ENCODE measurements around the gene CFAP46. TPM values are rescaled to one million over a fixed set of nuclear protein-coding genes. Genes with fewer than 3 reads are reported as not detected.

Gene CFAP46
- total RNA-seq, 1 donor from 2014 or later = 1.6 TPM

DNA sequence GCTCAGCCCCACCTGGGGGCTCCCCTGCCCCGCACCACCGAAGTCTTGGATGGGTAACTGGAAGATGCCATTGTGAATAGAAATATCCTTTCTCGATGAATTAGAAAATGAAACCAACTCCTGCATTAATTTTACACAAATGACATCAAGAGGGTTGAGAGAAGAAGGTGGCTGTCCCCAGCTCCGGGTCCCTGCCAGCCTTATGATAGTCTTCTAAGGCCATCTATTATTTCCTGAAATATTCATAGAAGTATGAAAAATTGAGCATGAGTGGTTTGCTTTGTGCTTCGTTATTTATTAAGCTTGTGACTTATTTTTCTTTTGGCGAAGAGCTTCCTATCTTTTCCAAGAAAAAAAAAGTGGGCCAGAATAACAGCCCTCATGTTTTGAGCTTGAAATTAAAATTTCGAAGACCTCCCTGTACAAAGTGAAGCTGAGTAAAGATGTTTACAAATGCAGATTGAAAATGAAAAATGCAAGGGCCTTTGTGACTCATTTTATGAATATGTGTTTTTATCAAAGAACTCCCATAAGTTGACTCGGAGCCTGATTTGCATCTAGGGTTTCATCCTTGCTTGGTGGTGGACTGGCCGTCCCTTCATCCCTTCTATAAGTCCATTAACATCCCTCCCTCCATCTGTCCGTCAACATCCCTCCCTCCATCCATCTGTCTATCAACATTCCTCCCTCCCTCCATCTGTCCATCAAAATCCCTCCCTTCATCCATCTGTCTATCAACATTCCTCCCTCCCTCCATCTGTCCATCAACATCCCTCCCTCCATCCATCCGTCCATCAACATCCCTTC is 20.5 kb upstream of the CFAP46 start:
- H3F3A ChIP-seq (ENCODE audit: low read depth) = no peaks in the 10 kb centered on the region
- peak overlapping the region; percentile 34 for H3K4me3 ChIP-seq
- no peaks in the 10 kb centered on the region for H3K36me3 Mint-ChIP-seq
- H3K27me3 ChIP-seq = peaks cover 17% of the 10 kb centered on the region
- no peak overlapping the region for H3K27ac ChIP-seq
- H3K4me1 Mint-ChIP-seq = peaks cover 22% of the 10 kb centered on the region
- H3K27ac Mint-ChIP-seq = peak overlapping the region; percentile 50
- peak overlapping the region; percentile 68 for H3K4me2 ChIP-seq
- no peak overlapping the region for H3K9ac ChIP-seq
- H3K79me2 ChIP-seq (ENCODE audit: low read depth) = no peaks in the 10 kb centered on the region
- no peaks in the 10 kb centered on the region for H3K36me3 ChIP-seq
- no peaks in the 10 kb centered on the region for H3K9me3 ChIP-seq (ENCODE audit: low read depth)
- H4K20me1 ChIP-seq (ENCODE audit: low read depth) = no peaks in the 10 kb centered on the region
- peaks cover 22% of the 10 kb centered on the region for H3K27me3 Mint-ChIP-seq (ENCODE audit: insufficient read depth, low read depth)
- peak overlapping the region; percentile 80 for H2AFZ ChIP-seq (replicated peaks)
- H3K4me1 ChIP-seq = peaks cover 4% of the 10 kb centered on the region
- DNase-seq (ENCODE audit: low spot score) = no peak
- no peak for TF ChIP-seq EZH2phosphoT487 (IDR thresholded peaks at IDR 0.05)
- TF ChIP-seq, protein P1, sequence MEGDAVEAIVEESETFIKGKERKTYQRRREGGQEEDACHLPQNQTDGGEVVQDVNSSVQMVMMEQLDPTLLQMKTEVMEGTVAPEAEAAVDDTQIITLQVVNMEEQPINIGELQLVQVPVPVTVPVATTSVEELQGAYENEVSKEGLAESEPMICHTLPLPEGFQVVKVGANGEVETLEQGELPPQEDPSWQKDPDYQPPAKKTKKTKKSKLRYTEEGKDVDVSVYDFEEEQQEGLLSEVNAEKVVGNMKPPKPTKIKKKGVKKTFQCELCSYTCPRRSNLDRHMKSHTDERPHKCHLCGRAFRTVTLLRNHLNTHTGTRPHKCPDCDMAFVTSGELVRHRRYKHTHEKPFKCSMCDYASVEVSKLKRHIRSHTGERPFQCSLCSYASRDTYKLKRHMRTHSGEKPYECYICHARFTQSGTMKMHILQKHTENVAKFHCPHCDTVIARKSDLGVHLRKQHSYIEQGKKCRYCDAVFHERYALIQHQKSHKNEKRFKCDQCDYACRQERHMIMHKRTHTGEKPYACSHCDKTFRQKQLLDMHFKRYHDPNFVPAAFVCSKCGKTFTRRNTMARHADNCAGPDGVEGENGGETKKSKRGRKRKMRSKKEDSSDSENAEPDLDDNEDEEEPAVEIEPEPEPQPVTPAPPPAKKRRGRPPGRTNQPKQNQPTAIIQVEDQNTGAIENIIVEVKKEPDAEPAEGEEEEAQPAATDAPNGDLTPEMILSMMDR (IDR thresholded peaks at IDR 0.05) = no peak
- TF ChIP-seq EZH2 (IDR thresholded peaks at IDR 0.05) = no peak
- H3K9me3 Mint-ChIP-seq = no peaks in the 10 kb centered on the region
- peak overlapping the region; percentile 84 for H3K4me3 Mint-ChIP-seq

DNA sequence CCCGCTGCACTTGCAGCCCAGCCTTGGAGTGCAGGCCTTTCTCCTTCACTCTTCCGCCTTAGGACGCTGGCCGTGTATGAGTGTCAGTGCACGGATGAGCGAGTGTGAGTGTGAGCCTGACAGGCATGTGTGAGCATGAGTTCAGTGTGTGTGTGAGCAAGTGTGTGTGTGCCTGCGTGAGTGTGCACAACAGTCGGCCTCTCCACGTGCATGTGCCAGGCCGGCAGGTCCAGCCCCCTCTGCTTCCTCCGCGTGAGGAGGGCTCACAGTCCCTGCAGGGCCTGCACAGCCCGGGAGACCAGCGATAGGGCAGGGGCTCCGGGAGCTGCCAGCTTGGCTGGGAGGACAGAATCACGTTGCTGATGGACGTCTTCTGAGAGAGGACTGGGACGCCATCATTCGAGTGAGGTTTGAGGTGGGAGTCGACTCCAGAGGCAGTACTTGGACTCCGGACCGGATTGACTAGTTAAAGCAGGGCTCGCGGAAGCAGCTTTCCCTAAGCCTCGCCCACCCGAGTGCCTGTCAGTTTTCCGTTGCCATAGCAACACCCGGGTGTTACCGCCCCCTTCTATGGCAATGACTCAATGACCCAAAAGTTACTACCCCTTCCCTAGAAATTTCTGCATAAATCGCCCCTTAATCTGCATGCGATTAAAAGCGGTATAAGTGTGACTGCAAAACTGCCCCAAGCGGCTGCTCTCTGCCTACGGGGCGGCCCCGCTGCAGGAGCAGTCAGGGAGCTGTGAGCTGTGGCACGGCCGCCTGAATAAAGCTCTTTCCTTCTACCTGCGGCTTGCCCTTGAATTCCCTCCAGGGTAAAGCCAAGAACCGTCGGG is 19.6 kb upstream of the CFAP46 start:
- Histone ChIP-seq H2AFZ (replicated peaks) (peak overlapping the region; percentile 80), H3K27ac (no peak overlapping the region), H3K27me3 (peaks cover 17% of the 10 kb centered on the region), H3K79me2 (ENCODE audit: low read depth) (no peaks in the 10 kb centered on the region), H3K9ac (no peak overlapping the region), H3K4me1 (peaks cover 4% of the 10 kb centered on the region), H3K4me2 (peak overlapping the region; percentile 68), H3K4me3 (peak overlapping the region; percentile 34), H3K9me3 (ENCODE audit: low read depth) (no peaks in the 10 kb centered on the region), H4K20me1 (ENCODE audit: low read depth) (no peaks in the 10 kb centered on the region), H3F3A (ENCODE audit: low read depth) (no peaks in the 10 kb centered on the region), H3K36me3 (no peaks in the 10 kb centered on the region)
- Mint-ChIP-seq H3K27me3 (ENCODE audit: insufficient read depth, low read depth) (peaks cover 22% of the 10 kb centered on the region), H3K9me3 (no peaks in the 10 kb centered on the region), H3K4me1 (peaks cover 22% of the 10 kb centered on the region), H3K27ac (peak overlapping the region; percentile 50), H3K4me3 (peak overlapping the region; percentile 84), H3K36me3 (no peaks in the 10 kb centered on the region)
- DNase-seq (ENCODE audit: low spot score) = peak; percentile 92
- TF ChIP-seq, protein P1 (IDR thresholded peaks at IDR 0.05) = peak; percentile 6
- no peak for TF ChIP-seq EZH2phosphoT487 (IDR thresholded peaks at IDR 0.05)

DNA sequence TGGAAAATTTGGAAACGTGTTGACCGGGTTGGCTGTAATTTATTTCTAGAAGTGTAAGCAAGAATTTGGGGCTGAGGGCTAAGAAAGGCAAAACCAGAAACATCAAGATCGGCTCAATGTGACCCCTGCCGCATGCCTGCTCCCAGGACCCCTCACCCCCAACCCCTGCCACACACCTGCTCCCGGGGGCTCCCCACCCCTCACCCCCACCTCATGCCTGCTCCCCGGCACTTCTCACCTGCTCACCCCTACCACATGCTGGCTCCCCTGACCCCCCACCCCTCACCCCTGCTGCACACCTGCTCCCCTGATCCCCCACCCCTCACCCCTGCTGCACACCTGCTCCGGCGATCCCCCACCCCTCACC is 19.0 kb upstream of the CFAP46 start:
- Histone ChIP-seq H3K36me3 (no peaks in the 10 kb centered on the region), H3K4me3 (no peak overlapping the region), H3K27ac (no peak overlapping the region), H3K4me1 (peaks cover 4% of the 10 kb centered on the region), H3F3A (ENCODE audit: low read depth) (no peaks in the 10 kb centered on the region), H4K20me1 (ENCODE audit: low read depth) (no peaks in the 10 kb centered on the region), H3K9ac (no peak overlapping the region), H3K27me3 (peaks cover 17% of the 10 kb centered on the region), H3K79me2 (ENCODE audit: low read depth) (no peaks in the 10 kb centered on the region), H3K4me2 (peak overlapping the region; percentile 68), H2AFZ (replicated peaks) (no peak overlapping the region), H3K9me3 (ENCODE audit: low read depth) (no peaks in the 10 kb centered on the region)
- no peak overlapping the region for H3K27ac Mint-ChIP-seq
- no peak for DNase-seq (ENCODE audit: low spot score)
- no peaks in the 10 kb centered on the region for H3K9me3 Mint-ChIP-seq
- peaks cover 23% of the 10 kb centered on the region for H3K27me3 Mint-ChIP-seq (ENCODE audit: insufficient read depth, low read depth)
- H3K4me1 Mint-ChIP-seq = peaks cover 22% of the 10 kb centered on the region
- TF ChIP-seq, protein P1 (IDR thresholded peaks at IDR 0.05) = no peak
- no peak for TF ChIP-seq EZH2 (IDR thresholded peaks at IDR 0.05)
- no peak for TF ChIP-seq EZH2phosphoT487 (IDR thresholded peaks at IDR 0.05)
- H3K36me3 Mint-ChIP-seq = no peaks in the 10 kb centered on the region
- H3K4me3 Mint-ChIP-seq = peak overlapping the region; percentile 43
